DOHH2 (cell line): ENCODE measurements around the gene HDLBP.

Experiments used
- CTCF ChIP-seq: fragments of 200-600 bp; sonication (generic); IDR thresholded peaks from one replicate; pipeline ENCODE4 v1.5.1; 2014; ENCODE audit warnings: antibody characterized with exemption, mild to moderate bottlenecking, low read depth, low read length; ENCODE audit not compliant: poor library complexity, severe bottlenecking
- EZH2phosphoT487 ChIP-seq: fragments of 200-600 bp; sonication (generic); IDR thresholded peaks from 2 replicates; pipeline ENCODE4 v1.6.1; 2017; ENCODE audit warnings: borderline replicate concordance, mild to moderate bottlenecking, antibody characterized with exemption, low read length, moderate library complexity, mixed read lengths

GRCh38 chr2:241214766-241215165, 100.7 kb downstream of the HDLBP start:
- TF ChIP-seq CTCF, result no peak
- no peak for TF ChIP-seq EZH2phosphoT487
